GM18505 (cell line): ENCODE results near the gene TMEM161B.
"Not testable (repeated sequence)": the region's sequence is repeated elsewhere in the genome, so short reads cannot be mapped to it uniquely, and the experiment has no call there.

Experiments
- ATAC-seq: cut with Tn5 transposase; IDR thresholded peaks from one replicate; pipeline ENCODE4 v1.9.1; 2021; ENCODE audit not compliant: unreplicated experiment
- POLR2A ChIP-seq: IDR thresholded peaks from 4 replicates; pipeline ENCODE4 v1.6.1; 2011; ENCODE audit warnings: borderline replicate concordance; ENCODE audit not compliant: insufficient read depth, insufficient read length; ENCODE audit errors: extremely low read depth

The TMEM161B gene

DNA sequence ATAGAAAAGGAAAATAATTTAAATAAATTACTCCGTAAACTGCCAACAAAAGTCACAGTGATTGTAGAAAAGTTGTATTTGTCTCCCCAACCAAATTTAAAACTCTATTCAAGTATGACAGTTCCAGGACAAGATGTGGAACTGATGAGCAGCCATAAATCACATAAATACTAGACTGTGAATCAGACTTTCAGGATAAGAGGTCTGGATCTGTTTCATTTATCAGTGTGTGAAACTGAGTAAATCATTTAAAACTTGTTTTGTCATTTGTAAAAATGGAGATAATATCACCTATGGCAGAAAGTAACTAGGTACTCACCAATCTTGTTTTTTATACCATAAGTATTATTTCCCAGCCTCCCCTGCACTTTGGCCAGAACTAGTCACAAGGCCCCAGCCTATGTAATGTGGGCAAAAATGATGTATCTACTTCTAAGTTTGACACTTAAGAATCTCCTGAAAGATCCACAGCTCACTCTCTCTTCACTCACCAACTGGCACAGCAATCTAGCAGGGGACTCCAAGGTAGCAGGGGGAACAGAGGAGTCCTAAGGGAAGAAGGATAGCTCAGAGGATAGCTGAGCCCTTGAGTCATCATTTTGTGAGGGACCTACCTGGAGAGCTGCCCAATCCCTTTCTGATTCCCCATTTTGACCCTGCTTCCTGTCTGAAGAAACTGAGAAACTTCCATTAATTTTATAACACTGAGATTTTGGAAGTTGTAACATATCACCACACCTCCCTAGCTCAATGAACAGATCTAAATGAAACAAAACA is 31.6 kb downstream of the TMEM161B start:
- no peak for TF ChIP-seq POLR2A
- ATAC-seq, result no peak

DNA sequence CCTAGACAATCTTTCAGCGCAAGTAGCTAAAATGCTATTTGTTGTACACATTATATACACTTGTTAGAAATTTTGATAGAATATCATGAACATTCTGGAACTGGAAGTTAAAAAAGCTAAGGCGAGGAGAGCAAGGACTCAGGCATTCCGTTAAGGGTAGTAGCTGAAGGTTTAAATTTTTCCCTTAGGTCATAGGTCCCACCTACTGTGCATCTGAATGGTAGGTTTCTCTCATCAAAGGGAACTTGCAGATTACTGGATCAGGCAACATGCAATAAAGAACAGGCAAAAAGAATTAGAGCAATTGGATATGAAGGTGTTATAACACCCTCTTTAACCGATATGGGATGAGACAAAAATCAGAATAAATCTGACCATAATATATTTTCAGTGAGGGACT is 32.8 kb downstream of the TMEM161B start:
- no peak for ATAC-seq
- no peak for TF ChIP-seq POLR2A

DNA sequence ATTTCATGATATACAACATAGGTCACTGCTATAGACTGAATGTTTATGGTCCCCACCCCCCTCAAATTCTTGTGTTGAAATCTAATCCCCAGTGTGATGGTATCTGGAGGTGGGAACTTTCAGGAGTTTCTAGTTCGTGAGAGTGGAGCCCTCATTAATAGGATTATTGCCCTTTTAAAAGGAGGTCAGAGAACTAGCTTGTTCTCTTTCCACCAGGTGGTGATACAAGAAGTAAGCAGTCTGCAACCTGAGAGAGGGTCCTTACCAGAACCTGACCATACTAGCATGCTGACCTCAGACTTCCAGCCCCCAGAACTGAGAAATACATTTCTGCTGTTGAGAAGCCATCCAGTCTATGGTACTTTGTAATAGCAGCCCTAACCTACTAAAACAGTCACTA is 33.3 kb downstream of the TMEM161B start:
- ATAC-seq, result no peak
- no peak for TF ChIP-seq POLR2A

DNA sequence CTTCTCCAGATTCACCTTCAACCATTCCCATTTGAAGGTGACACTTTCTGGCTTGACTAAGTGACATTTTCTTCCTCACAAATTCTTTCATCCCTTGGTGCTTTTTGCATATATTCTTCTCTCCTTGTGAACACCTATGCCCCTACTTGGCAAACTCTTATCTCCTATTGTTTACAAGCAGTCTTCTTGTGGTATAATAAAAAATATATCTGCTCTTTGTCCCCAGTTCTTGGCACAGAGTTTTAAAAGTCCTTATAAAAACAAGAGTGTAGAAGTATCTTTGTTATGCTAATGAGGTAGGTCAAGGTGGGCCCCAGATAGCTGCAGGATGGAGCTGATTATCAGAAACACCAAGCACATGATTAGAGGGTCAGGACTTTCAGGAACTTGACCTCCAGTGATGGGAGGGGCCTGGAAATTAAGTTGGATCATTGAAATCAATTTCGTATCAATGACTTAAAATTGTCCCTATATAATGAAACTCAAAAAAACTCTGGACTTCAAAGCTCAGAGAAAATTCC is 38.0 kb downstream of the TMEM161B start:
- ATAC-seq, result no peak

DNA sequence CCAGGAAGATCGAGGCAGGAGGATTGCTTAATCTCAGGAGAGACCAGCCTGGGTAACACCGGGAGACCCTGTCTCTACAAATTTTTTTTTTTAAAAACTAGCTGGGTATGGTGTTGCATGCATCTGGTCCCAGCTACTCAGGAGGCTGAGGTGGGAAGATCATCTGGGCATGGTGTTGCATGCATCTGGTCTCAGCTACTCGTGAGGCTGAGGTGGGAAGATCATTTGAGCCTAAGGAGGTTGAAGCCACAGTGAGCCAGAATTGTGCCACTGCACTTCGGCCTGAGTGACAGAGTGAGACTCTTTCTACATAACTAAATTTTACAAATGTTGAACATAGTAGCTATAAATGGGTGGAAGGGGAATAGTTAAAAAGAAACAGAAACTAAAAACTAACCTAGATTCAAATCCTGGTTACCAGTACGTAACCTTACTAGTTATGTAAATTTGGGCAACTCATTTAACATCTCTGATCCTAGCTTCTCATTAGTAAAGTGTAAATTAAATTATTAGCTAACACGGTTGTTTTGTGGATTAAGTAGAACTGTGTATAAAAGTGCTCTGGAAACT is 41.7 kb downstream of the TMEM161B start:
- ATAC-seq, result peak; percentile 68
- no peak for TF ChIP-seq POLR2A

More for the DNA sequence above, 38.0 kb downstream of the TMEM161B start:
- TF ChIP-seq POLR2A, result no peak

DNA sequence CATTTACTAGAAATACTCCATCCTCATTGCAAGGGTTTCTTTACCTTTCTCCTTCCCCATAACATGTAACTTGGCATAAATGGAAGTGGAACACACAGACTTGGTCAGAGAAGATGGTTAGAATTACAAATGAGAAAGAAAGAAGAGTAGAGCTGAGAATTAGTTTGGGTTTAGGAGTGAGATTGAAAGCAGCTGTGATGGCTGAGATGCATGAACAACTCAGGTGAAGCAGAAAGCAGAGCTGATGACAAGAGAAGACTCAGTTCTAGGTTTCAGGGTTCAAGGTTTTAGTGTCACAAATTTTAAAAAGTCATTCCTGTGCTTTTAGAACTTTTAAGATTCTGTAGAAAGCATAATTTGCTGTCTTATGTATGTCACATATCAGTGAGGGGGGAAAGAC is 54.0 kb downstream of the TMEM161B start:
- ATAC-seq, result no peak
- no peak for TF ChIP-seq POLR2A

DNA sequence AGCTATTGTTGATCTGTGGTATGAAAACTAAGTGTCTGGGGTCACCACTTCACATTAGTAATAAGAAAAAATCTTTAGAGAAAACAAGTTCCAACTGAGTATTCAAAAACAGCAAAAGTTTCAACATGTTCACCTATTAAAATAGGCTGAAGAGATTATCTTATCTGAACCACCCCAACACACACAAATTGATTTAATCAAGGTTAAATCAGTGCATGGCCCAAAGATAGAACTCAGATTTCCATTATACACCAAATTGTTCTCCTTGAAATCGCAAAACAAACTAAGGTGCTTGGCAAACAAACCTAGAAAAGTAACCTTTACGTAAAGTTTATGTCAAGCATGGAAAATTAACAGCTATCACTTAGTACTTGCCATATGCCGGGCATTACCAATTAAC is 61.1 kb downstream of the TMEM161B start:
- ATAC-seq, result no peak

DNA sequence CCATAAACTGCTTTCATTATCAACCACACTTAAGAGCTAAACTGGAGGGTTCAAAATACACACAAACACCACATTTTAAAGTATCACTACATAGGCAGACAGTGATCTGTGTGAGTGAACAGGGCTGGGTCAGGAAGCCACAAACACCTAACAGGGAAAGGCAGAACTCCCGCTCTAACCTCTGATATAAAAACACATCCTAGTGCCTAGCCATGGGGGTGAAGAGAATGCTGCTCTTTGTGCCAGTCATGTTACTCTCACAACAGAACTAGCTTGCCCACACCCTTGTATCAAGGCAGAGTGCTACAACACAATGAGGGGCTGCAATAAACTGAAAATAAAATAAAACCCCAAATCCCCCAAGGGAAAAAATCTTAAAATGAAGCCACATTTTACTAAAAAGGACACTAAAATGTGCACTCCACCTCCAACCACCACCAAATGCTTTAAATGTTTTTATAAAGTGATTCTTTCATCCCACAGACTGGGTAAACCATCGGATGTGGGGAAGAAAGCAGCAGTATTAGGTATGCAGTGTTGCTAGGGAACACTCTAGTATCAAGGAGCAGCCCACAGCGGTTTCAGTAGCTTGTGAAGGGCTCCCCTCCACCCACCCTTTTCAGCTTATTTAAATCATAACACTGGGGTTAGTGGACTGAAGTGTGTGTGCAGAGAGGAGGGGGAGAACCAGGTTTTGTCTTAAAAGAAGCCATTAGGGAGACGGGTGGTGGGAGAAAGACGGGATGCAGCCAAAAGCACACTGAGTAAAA is 64.5 kb downstream of the TMEM161B start:
- ATAC-seq, result no peak
- no peak for TF ChIP-seq POLR2A

More for the DNA sequence above, 61.1 kb downstream of the TMEM161B start:
- no peak for TF ChIP-seq POLR2A

DNA sequence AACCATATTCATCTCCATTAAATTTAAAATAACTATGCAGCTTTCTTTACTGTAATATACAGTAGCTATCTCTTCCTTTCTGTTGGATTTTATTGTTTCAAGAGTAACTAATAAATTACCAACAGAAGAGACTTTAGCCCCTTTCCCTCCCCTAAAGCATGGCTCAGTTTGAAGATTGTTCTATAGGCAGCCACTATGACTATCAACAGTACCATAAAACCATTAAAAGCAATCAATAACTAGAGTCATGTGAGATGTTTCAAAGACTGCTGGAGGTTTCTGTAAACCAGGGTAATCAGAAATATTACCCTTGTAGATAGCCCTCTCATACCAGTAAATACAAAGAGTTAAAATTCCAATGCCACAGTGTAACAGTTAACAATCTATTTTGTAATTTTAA is 73.0 kb downstream of the TMEM161B start:
- TF ChIP-seq POLR2A, result no peak
- no peak for ATAC-seq

DNA sequence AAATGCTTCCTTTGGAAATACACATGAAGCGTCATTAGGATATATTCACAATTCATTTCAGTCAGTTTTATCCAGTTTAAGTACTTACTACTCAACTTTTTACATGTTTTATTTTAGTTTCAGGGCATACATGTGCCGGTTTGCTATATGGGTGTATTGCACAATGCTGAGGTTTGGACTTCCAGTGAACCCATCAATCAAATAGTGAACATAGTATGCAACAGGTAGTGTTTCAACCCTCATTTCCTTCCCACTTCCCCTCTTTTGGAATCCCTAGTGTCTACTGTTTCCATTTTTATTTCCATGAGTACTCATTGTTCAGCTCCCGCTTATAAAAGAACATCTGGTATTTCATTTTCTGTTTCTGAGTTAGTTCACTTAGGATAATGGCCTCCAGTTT is 74.7 kb downstream of the TMEM161B start:
- TF ChIP-seq POLR2A, result no peak
- no peak for ATAC-seq

DNA sequence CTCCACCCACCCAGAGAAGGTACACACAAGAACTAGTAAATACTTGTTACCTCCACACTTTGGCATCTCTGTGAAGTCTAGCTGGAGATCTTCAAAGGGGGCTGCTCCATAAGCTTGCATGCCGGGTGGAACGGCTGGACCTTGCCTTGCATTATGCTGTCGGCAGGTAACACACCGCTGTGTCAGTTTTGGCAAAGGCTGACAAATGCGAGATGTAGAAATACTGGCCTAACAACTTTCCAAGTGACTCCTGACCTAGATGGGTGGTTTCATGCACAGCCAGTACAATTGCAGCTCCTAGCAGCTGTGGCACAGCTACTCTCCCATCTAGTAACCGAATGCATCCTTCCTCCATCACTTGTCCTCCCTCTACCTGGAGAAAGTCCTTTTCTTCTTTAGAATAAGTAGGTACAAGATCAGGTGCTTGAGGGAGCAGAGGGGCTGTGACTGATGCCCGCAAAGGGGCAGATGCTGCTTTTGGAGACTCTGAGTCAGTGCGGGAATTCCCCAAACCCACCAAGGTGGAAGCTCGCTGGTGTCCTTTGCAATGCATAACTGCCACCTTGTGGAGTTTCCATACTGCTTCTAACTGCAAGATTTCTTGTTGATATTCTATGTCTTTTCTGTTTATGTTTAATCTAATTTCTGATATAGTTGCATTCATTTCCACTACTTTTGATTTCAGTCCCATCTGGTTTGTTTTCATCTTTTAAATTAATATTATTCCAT is 78.4 kb downstream of the TMEM161B start:
- ATAC-seq, result no peak
- no peak for TF ChIP-seq POLR2A

DNA sequence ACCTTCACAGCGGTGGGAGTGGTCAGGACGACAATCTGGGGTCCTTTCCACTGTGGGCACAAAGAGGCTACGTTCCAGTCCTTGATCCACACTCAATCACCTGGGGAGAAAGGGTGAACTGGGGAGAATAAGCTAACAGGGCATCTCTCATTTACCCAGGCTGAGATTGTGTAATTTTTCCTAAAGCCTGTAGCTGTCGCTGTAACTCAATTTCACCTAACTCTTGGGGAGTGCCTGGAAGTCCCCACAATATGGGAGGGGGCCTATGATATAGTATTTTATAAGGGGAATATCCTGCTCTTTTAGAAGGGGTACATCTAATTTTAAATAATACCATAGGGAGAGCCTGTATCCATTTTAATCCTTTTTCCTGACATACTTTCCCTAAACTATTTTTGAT is 79.2 kb downstream of the TMEM161B start:
- not testable (repeated sequence) for ATAC-seq

DNA sequence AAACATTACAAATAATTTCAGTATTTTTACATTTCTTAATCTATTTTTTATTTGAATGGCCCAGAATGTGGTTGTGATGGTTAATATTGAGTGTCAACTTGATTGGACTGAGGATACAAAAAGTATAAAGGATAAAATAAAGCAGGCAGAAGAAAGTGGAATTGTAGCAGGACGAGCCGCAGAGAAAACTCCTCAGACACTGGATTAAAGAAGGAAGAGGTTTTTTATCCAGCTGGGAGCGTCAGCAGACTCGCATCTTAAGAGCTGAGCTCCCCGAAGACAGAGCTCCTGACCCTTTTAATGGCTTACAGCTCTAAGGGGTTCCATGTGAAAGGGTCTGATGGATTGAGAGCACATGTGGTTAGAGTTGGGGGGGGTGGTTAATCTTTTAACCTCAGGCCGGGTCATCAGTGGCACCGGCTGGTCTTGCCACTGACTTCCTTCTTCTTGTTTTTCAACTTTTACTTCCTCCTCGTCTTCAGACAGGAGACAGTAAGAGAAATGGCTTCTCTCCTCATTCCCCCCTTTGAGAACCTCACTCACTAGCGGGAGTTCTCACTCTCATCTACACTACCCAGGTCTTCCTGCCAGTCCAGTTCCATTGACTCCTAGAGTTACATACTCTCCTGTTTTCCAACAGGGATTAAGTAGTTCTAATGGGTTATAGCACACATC is 80.0 kb downstream of the TMEM161B start:
- no peak for TF ChIP-seq POLR2A
- no peak for ATAC-seq

DNA sequence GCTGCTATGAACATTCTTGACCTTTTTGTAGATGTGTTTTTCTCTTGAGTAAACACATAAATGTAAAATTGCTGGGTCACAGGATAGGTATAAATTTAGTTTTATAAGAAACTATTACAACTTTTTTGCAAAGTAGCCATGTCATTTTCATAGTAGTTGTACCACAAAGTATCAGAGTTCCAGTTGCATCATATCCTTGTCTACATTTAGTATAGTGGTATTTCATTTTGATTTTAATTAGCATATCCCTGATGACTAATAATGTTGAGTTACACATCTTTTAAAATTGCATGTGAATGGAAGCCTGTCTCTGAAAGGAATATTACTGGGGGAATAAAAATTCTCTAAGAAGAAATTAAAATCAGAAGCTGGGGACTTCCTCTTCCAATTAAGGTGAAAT is 85.4 kb downstream of the TMEM161B start:
- no peak for ATAC-seq
- TF ChIP-seq POLR2A, result no peak

DNA sequence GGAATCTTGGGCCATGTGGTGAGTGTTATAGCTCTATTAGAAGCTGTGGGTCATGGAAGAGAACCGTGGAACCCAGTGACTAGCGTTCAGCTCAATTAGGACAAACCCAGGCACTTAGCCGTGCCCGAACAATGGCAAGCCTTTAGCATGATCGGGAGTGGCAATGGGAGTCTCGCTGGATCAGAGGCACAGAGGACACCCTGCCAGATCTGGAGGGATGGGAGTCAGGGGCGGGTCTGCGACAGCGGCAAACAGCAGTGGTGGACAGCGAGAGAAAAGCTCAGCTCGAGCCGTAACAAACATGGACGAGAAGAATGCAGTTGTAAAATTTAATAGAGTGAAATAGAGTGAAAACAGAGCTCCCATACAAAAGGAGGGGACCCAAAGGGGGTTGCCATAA is 91.2 kb downstream of the TMEM161B start:
- ATAC-seq, result not testable (repeated sequence)
